Trophoblast cell (in vitro differentiated cells and primary cell): Measurements from ENCODE around the gene RHOBTB3.

Experiments
- DNase-seq, 2 donors: peaks; one replicate each; pipeline ENCODE4 v3.0.0-alpha.2; 2016
- H2AFZ ChIP-seq: 2 replicates; pipeline ENCODE4 v1.6.1; 2013; ENCODE audit warnings: low read length, moderate library complexity, mild to moderate bottlenecking; ENCODE audit not compliant: insufficient read depth, poor library complexity
- H2AK5ac ChIP-seq: 2 replicates; pipeline ENCODE4 v1.6.1; 2013; ENCODE audit warnings: mild to moderate bottlenecking, low read length
- H2BK120ac ChIP-seq: 2 replicates; pipeline ENCODE4 v1.6.1; 2013; ENCODE audit warnings: low read length, mild to moderate bottlenecking, moderate library complexity; ENCODE audit not compliant: insufficient read depth, poor library complexity
- H2BK12ac ChIP-seq: 2 replicates; pipeline ENCODE4 v1.6.1; 2013; ENCODE audit warnings: mild to moderate bottlenecking, low read length, moderate library complexity
- H2BK5ac ChIP-seq: 2 replicates; pipeline ENCODE4 v1.6.1; 2013; ENCODE audit warnings: low read length, low read depth, moderate library complexity, mild to moderate bottlenecking; ENCODE audit not compliant: poor library complexity
- H3K14ac ChIP-seq: 2 replicates; pipeline ENCODE4 v1.6.1; 2013; ENCODE audit warnings: mild to moderate bottlenecking, low read length
- H3K18ac ChIP-seq: 2 replicates; pipeline ENCODE4 v1.6.1; 2013; ENCODE audit warnings: mild to moderate bottlenecking, low read length
- H3K23ac ChIP-seq: 2 replicates; pipeline ENCODE4 v1.6.1; 2013; ENCODE audit warnings: low read length
- H3K27ac ChIP-seq: 2 replicates; pipeline ENCODE4 v1.5.1; 2013; ENCODE audit warnings: low read depth, mild to moderate bottlenecking, inconsistent platforms, low read length, moderate library complexity
- H3K27me3 ChIP-seq: 2 replicates; pipeline ENCODE4 v1.6.1; 2013; ENCODE audit warnings: inconsistent platforms, mild to moderate bottlenecking, low read length, moderate library complexity; ENCODE audit not compliant: insufficient read depth
- H3K36me3 ChIP-seq, 2 experiments: 1 replicate in 1 of 2; 2 replicates in 1 of 2; pipeline ENCODE4 v1.6.1; 2013; ENCODE audit warnings: low read length in 2 of 2, mild to moderate bottlenecking in 2 of 2, moderate library complexity in 1 of 2; ENCODE audit not compliant: insufficient read depth in 2 of 2, control insufficient read depth in 1 of 2
- H3K4ac ChIP-seq: 2 replicates; pipeline ENCODE4 v1.6.1; 2013; ENCODE audit warnings: low read depth, mild to moderate bottlenecking, low read length, moderate library complexity
- H3K4me1 ChIP-seq, 2 experiments: 1 replicate in 1 of 2; 2 replicates in 1 of 2; pipeline ENCODE4 v1.6.1; 2013; ENCODE audit warnings: low read length in 2 of 2, mild to moderate bottlenecking in 2 of 2, moderate library complexity in 1 of 2; ENCODE audit not compliant: insufficient read depth in 2 of 2, control insufficient read depth in 1 of 2
- H3K4me2 ChIP-seq: 2 replicates; pipeline ENCODE4 v1.6.1; 2013; ENCODE audit warnings: inconsistent platforms, mild to moderate bottlenecking, low read length, moderate library complexity
- H3K4me3 ChIP-seq: 2 replicates; pipeline ENCODE4 v1.5.1; 2013; ENCODE audit warnings: mild to moderate bottlenecking, low read depth, low read length, inconsistent platforms
- H3K79me1 ChIP-seq: one replicate; pipeline ENCODE4 v1.6.1; 2013; ENCODE audit warnings: low read length
- H3K79me2 ChIP-seq: 2 replicates; pipeline ENCODE4 v1.6.1; 2013; ENCODE audit warnings: low read length, mild to moderate bottlenecking; ENCODE audit not compliant: control insufficient read depth, insufficient read depth, poor library complexity
- H3K9ac ChIP-seq: 2 replicates; pipeline ENCODE4 v1.6.1; 2013; ENCODE audit warnings: mild to moderate bottlenecking, low read length
- H3K9me3 ChIP-seq: 2 replicates; pipeline ENCODE4 v1.6.1; 2013; ENCODE audit warnings: low read depth, mild to moderate bottlenecking, control low read depth, inconsistent platforms, low read length; ENCODE audit not compliant: insufficient read depth
- H4K12ac ChIP-seq: 2 replicates; pipeline ENCODE4 v1.6.1; 2013; ENCODE audit warnings: low read depth, mild to moderate bottlenecking, low read length, moderate library complexity
- H4K8ac ChIP-seq: 2 replicates; pipeline ENCODE4 v1.6.1; 2013; ENCODE audit warnings: low read depth, mild to moderate bottlenecking, low read length, moderate library complexity
- H4K91ac ChIP-seq: one replicate; pipeline ENCODE4 v1.6.1; 2013; ENCODE audit warnings: low read depth, mild to moderate bottlenecking, low read length, moderate library complexity
- WGBS: extraction: QIAGEN DNeasy Blood & Tissue Kit; methylation state at CpG from one replicate; pipeline ENCODE4 v1.1.7; 2013; ENCODE audit warnings: missing lambda C conversion rate; ENCODE audit not compliant: insufficient read length, insufficient coverage; ENCODE audit errors: extremely low coverage; 5-methylcytosine and 5-hydroxymethylcytosine counted together

RHOBTB3 gene

DNA sequence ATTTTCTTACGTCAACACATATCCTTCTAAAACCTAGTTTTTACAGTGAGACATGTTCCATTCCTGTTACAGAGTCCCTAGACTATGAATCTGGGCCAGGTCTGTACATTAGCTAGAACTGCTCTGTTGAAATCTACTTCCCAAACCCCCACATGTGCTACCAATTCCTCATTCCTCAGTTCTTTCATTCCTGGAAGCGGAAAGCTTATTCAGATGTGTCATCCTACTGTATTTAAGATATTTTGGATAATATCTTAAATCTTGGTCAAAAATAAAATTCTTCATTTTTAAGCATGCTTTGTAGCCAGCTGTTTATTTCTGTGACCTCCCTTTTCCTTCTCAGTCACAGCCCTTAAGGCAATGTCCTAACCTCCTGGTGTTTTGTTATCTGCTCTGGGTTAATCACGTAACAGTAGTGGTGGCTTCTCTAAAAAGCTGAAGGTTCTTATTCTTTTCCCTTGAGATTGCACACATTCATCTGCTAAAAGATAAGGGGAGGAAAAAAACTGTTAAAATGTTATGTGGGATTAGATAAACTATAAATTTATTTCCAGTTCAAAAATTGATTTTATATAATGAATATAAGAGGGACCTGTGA, 55.8 kb downstream of the RHOBTB3 start:
- no peak overlapping the region for H2BK120ac ChIP-seq
- H3K36me3 ChIP-seq: peaks cover 16 to 31% of the 10 kb centered on the region in 2 experiments
- H3K9ac ChIP-seq: no peak overlapping the region
- no peaks in the 10 kb centered on the region for H3K27me3 ChIP-seq
- DNase-seq: peak; percentile 74 to 93
- H2AK5ac ChIP-seq: no peak overlapping the region
- H3K14ac ChIP-seq: no peak overlapping the region
- no peak overlapping the region for H2BK12ac ChIP-seq
- no peak overlapping the region for H3K4me3 ChIP-seq
- H3K4me1 ChIP-seq: peaks cover 5 to 10% of the 10 kb centered on the region in 2 experiments
- no CpG with 5 or more reads among the region's 3 CpGs for WGBS
- no peak overlapping the region for H2BK5ac ChIP-seq
- no peak overlapping the region for H3K4me2 ChIP-seq
- H3K23ac ChIP-seq: no peak overlapping the region
- no peak overlapping the region for H3K18ac ChIP-seq
- H3K27ac ChIP-seq: peak overlapping the region; percentile 62
- no peak overlapping the region for H4K91ac ChIP-seq
- peaks cover 1% of the 10 kb centered on the region for H3K79me2 ChIP-seq
- H4K8ac ChIP-seq: no peak overlapping the region
- no peak overlapping the region for H2AFZ ChIP-seq
- H3K9me3 ChIP-seq: no peaks in the 10 kb centered on the region
- H3K79me1 ChIP-seq: peaks cover 13% of the 10 kb centered on the region
- H4K12ac ChIP-seq: no peak overlapping the region
- H3K4ac ChIP-seq: no peak overlapping the region

DNA sequence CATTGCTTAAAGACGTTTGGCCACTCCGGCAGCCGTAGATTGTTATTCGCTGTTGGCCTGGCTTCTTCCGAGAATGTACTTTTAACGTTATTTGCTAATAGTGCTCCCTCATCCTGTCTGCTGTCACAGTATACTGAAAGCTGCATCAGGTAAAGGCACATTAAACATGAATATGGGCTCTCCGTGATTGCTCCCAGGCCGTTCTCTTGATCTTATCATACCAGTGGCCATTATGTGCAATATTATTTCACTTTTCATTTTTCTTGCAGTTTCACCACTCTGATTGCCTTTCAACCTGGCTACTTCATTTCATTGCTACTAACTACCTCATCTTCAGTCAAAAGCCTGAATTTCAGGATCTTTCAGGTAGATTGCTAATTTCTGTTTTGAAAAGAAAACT, 57.4 kb downstream of the RHOBTB3 start:
- Histone ChIP-seq H2BK120ac (no peak overlapping the region), H3K14ac (no peak overlapping the region), H3K4me2 (no peak overlapping the region), H3K4me3 (no peak overlapping the region), H3K36me3 (peaks cover 9 to 26% of the 10 kb centered on the region in 2 experiments), H3K27me3 (no peaks in the 10 kb centered on the region), H3K4ac (no peak overlapping the region), H2AFZ (no peak overlapping the region), H3K4me1 (peaks cover 5 to 13% of the 10 kb centered on the region in 2 experiments), H3K9ac (no peak overlapping the region), H2BK5ac (no peak overlapping the region), H2BK12ac (no peak overlapping the region), H3K27ac (peak overlapping the region; percentile 13), H3K9me3 (no peaks in the 10 kb centered on the region), H3K18ac (no peak overlapping the region), H4K91ac (no peak overlapping the region), H4K8ac (no peak overlapping the region), H3K23ac (no peak overlapping the region), H3K79me2 (peaks cover 1% of the 10 kb centered on the region), H2AK5ac (no peak overlapping the region), H3K79me1 (peaks cover 14% of the 10 kb centered on the region), H4K12ac (no peak overlapping the region)
- WGBS: no CpG with 5 or more reads among the region's 8 CpGs
- peak in 1 of 2 donors; percentile 61 for DNase-seq

DNA sequence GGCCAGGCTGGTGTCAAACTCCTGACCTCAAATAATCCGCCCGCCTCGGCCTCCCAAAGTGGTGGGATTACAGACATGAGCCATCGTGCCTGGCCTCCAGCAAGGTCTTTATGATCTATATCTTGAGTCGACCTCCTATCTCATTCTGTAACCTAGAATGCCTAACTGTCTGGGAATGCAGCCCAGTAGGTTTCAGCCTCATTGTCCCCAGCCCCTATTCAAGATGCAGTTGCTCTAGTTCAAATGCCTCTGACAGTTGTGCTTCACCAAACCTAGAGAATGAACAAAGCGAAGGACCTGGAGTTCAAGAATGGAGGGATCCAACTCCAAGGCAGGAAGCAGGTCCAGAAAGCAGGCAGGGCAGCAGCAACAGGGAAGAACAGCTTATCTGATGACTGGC, 60.6 kb downstream of the RHOBTB3 start:
- Histone ChIP-seq H3K79me2 (peaks cover 1% of the 10 kb centered on the region), H3K9ac (no peak overlapping the region), H2AK5ac (no peak overlapping the region), H3K4me1 (peaks cover 10 to 20% of the 10 kb centered on the region in 2 experiments), H2BK5ac (peak overlapping the region; percentile 87), H4K8ac (peak overlapping the region; percentile 5), H4K12ac (no peak overlapping the region), H3K18ac (no peak overlapping the region), H2BK120ac (peak overlapping the region; percentile 77), H2AFZ (no peak overlapping the region), H3K9me3 (no peaks in the 10 kb centered on the region), H3K23ac (no peak overlapping the region), H3K36me3 (peaks cover 12 to 28% of the 10 kb centered on the region in 2 experiments), H3K14ac (no peak overlapping the region), H3K4me3 (no peak overlapping the region), H3K4ac (no peak overlapping the region), H4K91ac (peak overlapping the region; percentile 79), H3K27me3 (no peaks in the 10 kb centered on the region), H3K27ac (peak overlapping the region; percentile 99), H3K4me2 (no peak overlapping the region), H3K79me1 (peaks cover 21% of the 10 kb centered on the region), H2BK12ac (no peak overlapping the region)
- WGBS: no CpG with 5 or more reads among the region's 6 CpGs
- peak; percentile 96 to 98 for DNase-seq

- no peaks in the 10 kb centered on the region for H3K9me3 ChIP-seq
- H3K79me1 ChIP-seq: peaks cover 21% of the 10 kb centered on the region
- peak in 1 of 2 donors; percentile 87 for DNase-seq
- no CpG with 5 or more reads among the region's 3 CpGs for WGBS
- H4K12ac ChIP-seq: peak overlapping the region; percentile 43
- H2BK120ac ChIP-seq: peak overlapping the region; percentile 96
- H3K23ac ChIP-seq: no peak overlapping the region
- H2AK5ac ChIP-seq: peak overlapping the region; percentile 79
- no peak overlapping the region for H3K4ac ChIP-seq
- no peak overlapping the region for H3K4me3 ChIP-seq
- H3K79me2 ChIP-seq: peaks cover 1% of the 10 kb centered on the region
- peak overlapping the region; percentile 90 for H3K18ac ChIP-seq
- peak overlapping the region; percentile 85 for H3K27ac ChIP-seq
- H2AFZ ChIP-seq: no peak overlapping the region
- H4K8ac ChIP-seq: peak overlapping the region; percentile 77
- peak overlapping the region; percentile 89 for H4K91ac ChIP-seq
- peak overlapping the region; percentile 98 for H2BK12ac ChIP-seq
- peak overlapping the region; percentile 89 for H2BK5ac ChIP-seq
- peak overlapping the region; percentile 90 for H3K14ac ChIP-seq
- H3K9ac ChIP-seq: no peak overlapping the region
- H3K4me1 ChIP-seq: peaks cover 10 to 23% of the 10 kb centered on the region in 2 experiments
- no peaks in the 10 kb centered on the region for H3K27me3 ChIP-seq
- H3K36me3 ChIP-seq: peaks cover 10 to 26% of the 10 kb centered on the region in 2 experiments
- no peak overlapping the region for H3K4me2 ChIP-seq
Measured at GRCh38 chr5:95794070-95794516, 63.0 kb downstream of the RHOBTB3 start.
